Activated CD4-positive, alpha-beta T cell treated with anti-CD3 and anti-CD28 coated beads, Interleukin-2, amount 50 U/mL, for 1 hour (primary cell): ENCODE data around the gene RTEL1.

ENCODE experiments used
- DNase-seq: peaks from one replicate; pipeline ENCODE4 v3.0.0-alpha.2; 2020

The RTEL1 gene

DNA sequence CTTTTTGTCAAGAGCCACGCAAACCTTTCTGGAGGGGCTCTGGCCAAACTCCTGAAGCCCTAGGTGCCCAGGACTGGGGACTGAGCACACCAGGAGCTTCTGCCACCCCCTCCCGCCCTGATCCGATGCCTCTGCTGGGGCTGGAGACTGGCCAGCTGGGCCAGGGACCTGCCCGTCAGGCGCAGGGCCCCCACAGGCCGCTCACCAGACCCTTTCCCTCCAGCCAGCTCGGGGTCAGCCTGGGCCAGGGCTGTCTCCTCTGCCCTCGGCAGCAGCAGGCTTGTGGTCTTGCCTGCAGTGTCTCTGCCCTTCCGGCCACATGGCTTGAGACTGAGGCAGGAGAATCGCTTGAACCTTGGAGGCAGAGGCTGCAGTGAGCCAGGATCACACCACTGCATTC lies 14.6 kb downstream of the RTEL1 start:
- DNase-seq = no peak

DNA sequence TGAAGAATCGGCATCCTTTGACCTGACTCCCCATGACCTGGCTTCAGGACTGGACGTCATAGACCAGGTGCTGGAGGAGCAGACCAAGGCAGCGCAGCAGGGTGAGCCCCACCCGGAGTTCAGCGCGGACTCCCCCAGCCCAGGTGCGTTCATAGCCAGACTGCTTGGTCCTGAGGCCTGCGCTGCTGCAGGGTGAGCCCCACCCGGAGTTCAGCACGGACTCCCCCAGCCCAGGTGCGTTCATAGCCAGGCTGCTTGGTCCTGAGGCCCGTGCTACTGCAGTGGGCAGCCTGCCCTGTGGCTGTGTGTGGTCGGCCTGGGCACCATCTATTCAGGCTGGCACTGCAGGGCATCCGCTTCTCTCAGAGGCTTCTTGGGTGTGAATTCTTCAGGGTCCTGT lies 15.8 kb downstream of the RTEL1 start:
- DNase-seq = no peak

GRCh38 chr20:63675681-63676368 lies 17.7 kb downstream of the RTEL1 start:
- DNase-seq = no peak

- DNase-seq = no peak
Measured at GRCh38 chr20:63678071-63678470, 20.0 kb downstream of the RTEL1 start.

DNA sequence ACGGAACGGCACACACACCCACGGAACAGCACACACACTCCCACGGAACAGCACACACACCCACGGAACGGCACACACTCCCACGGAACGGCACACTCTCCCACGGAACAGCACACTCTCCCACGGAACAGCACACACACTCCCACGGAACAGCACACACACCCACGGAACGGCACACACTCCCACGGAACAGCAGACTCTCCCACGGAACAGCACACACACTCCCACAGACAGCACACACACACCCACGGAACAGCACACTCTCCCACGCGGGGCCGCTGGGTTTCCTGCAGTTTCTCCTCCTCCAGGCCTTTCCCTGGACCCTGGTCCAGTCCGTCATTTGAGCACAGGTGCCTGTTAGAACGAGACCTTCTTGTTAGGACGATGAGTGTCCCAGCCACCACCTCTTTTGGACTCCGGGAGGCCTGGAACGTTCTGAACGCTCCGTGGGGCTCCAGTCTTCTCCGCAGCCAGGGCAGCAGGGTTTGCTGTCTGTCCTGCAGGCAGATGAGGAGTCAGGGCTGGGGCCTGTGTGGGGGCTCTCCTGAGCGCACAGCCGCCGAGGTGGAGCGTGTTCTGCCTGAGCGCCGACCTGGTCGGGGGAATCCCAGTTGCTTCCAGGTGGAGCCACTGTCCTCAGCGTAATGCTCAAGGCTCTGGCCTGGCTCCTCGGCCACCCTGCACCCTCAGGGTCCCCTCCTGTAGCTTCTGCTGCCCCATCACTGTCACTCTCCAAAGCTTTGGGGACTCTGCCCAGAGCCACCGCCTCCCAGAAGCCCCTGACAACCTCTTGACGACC lies 20.8 kb downstream of the RTEL1 start:
- DNase-seq = no peak

- no peak for DNase-seq
Measured at GRCh38 chr20:63679799-63680305, 21.7 kb downstream of the RTEL1 start.

- no peak for DNase-seq
Measured at GRCh38 chr20:63680427-63680826, 22.3 kb downstream of the RTEL1 start.

DNA sequence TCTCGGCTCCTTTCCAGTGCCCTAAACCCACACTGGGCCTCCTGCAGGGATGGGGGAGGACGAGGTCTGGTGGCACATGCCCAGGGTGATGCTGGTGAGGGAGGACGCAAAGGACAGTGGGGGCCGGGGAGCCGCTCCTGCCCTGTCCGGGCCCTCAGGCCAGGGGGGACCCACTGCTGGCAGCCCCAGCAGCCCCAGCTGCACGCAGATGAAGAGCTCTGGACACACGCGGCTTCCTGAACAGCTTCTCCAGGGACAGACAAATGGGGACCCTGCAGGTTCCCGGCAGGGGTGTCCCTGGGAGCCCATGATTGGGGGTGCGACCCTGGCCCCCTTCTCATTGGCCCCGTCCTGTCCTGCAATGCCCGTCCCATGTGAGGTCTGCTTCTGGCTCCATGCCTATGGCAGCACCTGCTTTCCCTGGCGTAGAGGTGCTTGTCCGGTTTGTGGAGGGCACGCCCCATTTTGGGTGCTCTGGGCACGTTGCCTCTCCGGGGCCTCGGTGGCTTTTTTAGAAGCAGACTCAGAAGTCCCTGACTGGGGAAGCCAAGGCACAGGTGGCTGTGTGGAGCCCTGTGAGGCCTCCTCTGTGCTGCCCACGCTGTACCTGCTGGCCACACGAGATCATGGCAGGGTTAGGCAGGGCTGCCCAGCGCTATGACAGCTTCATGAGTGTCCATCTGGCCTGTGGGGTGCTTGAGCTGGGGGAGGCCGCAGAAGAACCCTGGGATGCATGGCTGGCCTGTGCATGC lies 22.9 kb downstream of the RTEL1 start:
- DNase-seq = no peak

DNA sequence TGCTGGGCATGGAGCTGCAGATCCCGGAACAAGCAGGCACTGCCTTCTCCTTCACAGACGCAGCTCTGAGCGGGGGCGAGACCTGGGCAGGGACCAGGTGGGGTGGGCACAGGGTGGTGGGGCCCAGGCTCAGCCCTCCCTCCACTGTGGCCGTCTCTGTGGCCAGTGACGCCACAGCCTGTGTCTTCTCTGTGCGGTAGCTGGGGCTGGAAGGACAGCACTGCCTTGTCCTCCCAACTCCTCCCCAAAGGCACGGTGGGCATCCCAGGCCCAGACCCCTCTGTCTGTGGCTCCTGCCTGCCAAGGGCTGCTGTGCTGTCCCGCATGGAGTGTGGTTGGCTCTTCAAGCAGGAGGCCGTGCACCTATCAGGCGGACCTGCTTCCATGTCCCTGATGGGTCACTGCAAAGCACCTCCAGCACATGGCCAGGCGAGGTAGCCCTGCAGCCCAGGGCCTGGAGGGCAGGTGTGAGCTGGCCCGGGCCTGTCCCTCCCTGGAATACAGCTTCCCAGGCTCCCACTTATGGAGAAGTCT lies 23.6 kb downstream of the RTEL1 start:
- DNase-seq = no peak

DNA sequence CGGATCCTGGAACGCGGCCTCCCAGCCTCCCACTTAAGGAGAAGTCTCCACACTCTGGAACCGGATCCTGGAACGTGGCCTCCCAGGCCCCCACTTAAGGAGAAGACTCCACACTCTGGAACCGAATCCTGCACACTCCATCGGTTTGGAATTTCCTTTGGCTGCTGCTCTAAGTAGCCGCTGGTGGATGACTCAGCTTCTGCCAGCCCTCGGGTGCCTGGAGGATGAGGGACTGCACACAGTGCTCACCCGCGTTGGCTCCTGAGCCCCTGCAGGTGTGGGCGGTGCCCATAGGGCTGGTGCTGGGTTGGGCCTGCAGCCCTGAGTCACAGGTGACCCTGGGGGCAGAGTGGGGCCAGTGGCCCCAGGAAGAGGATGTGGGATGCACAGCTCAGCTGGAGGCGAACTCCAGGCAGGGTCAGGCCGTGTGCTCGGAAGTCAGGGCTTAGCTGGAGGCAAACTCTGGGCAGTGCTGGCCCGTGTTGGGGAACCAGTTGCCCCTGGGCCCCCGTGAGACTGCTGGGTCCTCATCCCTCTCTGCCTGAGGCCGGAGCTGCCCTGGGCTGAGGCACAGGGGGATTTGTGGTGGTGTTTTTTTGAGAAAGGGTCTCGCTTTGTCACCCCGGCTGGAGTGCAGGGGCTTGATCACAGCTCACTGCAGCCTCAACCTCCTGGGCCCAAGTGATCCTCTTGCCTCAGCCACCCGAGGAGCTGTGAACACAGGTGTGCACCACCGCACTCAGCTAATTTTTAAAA lies 24.4 kb downstream of the RTEL1 start:
- DNase-seq = no peak

DNA sequence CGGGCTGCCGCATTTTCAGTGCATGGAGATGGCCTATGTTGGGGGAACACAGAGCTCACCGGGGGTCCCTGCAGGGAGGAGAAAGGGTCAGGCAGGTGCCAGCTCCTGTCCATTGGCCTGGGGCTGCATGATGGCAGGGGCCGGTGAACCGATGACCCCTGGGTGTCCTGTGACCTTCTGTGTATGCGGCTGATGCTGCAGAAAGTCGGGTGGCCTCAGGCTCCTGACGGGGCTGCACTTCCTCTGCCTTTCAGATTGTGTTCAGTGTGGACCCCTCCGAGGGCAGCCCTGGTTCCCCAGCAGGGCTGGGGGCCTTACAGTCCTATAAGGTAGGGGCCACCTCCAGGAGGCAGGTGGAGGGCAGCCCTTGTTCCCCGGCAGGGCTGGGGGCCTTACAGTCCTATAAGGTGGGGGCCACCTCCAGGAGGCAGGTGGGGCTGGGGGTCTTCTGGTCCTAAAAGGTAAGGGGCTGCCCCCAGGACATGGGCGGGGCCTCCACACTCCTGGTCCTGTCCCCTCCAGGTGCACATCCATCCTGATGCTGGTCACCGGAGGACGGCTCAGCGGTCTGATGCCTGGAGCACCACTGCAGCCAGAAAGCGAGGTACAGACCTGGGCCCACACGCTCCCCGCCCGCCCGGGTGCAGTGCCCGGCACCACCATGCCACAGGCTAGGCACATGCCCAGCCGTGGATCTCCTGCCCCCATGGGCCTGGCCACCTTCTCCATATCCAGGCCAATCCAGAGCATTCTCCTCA lies 27.3 kb downstream of the RTEL1 start:
- DNase-seq = no peak

DNA sequence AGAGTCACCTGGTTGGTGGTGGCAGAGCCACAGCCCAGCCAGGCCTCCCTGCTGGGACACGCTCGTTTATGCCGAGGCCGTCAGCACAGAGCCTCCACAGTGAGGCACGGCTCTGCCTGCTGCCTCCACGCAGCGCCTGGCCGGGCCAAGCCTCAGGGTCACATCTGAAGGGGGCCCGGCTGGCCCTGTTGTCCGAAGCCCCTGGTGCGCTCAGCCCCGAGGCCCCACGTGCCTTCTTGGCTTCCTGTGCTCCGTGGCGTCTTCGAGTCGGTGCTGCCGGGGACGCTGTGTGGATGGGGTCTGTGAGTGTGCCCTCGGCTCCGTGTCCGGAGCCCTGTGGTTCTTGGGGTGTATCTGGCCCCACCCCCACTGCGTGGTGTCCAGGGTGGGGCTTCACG lies 28.0 kb downstream of the RTEL1 start:
- no peak for DNase-seq

DNA sequence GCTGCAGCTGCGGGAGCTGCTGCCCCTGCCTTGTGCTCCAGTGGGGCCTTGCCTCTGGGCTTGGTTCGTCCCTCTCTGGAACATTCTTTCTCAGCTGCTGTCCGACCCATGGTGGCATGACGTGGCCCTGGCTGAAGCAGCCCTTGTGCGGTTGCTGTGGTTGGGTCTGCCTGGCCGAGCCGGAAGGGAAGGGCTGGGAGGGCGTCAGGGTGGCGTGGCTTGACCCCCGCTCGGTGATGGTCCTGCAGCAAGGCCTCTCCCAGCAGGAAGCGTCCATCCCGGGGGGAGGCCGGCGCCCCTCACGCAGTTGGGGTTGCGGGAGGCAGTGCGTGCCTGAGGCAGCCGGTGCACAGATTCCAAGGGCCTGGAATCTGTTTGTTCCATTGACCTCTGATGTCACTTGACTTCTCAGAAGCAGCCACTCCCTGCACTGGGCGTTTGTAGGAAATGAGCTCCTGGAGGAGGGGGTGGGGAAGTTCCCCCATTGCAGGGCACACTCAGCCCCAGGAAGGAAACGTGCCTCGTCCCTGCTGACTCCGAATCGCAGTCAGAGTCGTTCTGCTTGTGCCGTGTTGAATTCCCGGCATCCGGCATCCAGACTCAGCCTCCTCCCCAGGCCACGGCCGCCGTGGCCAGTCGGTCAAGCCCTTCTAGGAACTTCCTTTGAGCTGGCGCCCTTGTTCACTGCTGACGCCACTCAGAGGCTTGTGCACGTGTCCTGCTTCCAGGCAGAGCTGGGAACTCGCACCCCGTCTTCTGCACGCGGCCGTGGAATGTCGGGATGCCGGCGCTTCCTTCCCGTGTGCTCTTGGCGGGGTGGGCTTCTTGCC lies 28.6 kb downstream of the RTEL1 start:
- no peak for DNase-seq

DNA sequence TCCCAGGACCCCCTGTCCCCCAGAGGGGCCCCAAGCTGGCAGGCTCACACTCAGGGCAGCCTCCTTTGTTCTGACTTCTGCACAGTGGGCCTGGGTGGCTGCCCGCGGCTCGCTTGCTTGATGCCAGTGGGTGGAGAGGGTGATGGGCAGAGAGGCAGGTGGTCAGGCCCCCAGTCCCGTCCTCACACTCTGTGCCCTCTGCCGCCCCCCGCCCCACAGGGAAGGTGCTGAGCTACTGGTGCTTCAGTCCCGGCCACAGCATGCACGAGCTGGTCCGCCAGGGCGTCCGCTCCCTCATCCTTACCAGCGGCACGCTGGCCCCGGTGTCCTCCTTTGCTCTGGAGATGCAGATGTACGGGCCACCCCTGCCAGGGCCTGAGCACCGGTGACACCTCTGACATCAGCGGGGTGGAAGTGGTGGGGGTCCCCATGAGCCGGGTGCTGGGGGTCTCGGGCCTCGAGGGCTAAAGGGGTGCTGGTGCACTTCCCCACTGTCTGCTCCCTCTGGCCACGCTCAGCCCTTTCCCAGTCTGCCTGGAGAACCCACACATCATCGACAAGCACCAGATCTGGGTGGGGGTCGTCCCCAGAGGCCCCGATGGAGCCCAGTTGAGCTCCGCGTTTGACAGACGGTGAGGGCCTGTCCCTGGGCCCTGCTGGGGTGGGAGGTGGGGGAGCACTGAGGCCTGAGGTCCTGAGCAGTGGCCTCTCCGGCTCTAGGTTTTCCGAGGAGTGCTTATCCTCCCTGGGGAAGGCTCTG lies 29.5 kb downstream of the RTEL1 start:
- DNase-seq = no peak

DNA sequence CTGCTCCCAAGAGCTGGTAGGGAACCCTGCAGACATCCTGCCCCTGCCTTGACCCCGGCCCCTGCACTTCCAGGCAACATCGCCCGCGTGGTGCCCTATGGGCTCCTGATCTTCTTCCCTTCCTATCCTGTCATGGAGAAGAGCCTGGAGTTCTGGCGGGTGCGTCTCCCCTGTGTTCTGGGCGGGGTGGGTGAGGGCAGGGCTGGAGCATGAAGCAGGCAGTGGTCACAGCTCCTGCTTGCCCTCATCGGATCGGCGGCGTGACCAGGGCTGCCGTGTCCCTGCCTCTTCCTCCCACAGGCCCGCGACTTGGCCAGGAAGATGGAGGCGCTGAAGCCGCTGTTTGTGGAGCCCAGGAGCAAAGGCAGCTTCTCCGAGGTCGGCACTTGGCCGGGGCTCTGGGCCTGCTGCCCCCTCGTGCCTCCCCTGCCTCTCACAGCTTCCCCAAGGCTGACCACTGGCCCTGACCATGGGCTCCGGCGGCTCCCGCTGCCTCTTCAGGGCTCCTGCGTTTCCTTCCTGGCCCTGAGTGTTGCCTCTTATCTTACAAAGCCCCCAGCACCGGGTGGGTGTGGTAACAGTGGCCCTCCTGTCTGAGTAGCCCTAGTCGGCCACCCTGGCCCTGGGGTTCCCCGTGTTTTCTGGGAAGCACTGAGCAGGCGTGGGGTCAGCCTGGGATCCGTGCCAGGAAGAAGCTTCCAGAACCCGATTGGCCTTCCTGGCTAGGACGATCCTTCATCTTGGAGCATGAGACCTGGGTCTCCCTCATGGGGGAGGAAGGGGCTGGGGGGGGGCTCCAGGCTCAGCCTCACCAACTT lies 30.3 kb downstream of the RTEL1 start:
- DNase-seq = no peak

DNA sequence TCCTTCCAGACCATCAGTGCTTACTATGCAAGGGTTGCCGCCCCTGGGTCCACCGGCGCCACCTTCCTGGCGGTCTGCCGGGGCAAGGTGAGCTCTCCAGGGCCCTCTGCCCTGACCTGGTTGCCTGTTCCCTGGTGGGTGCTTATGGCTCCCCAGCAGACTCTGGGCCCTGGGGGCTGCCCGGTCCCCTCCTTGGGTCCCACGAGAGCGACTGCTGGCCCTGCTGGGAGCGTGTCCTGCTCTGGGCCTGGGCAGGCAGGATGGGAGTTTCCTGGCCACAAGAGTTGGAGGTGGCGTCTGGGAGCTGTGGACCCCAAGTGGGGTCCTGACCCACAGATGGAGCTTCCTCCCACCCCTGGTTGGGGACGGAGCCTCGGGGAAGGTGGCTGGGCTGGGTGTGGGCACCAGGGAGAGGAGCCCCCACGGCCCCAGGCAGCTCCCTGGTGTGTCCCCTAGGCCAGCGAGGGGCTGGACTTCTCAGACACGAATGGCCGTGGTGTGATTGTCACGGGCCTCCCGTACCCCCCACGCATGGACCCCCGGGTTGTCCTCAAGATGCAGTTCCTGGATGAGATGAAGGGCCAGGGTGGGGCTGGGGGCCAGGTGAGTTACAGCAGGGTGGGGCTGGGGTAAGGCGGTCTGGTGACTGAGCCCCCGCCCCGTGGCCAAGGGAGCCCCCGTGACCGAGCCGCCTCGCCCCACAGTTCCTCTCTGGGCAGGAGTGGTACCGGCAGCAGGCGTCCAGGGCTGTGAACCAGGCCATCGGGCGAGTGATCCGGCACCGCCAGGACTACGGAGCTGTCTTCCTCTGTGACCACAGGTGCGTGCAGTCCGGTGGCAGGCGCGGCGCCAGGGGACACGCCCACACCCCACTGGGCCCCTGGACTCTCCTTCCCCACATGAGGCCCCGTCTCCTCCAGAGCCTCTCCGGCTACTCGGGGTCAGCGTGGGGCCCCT lies 31.2 kb downstream of the RTEL1 start:
- DNase-seq = no peak

GRCh38 chr20:63690003-63690897 lies 32.1 kb downstream of the RTEL1 start:
- no peak for DNase-seq
